Measurements from ENCODE around the gene OR56A5.
A peak's percentile ranks its signal among the peaks of the same experiment; 100 is the strongest.

OR56A5 gene

GRCh38 chr11:6006395-6006794, 38.1 kb upstream of the OR56A5 start:
- H3K9me3 ChIP-seq (replicated peaks in 1 of 2; ENCODE audit: control insufficient read depth in 2 of 2, insufficient read depth in 1 of 2, low read depth in 1 of 2, low read length in 2 of 2), result no peaks in the 10 kb centered on the region
- H2BK120ac ChIP-seq (ENCODE audit: low read depth, low read length), result no peak overlapping the region
- no peak overlapping the region for H3K14ac ChIP-seq (ENCODE audit: low read length)

GRCh38 chr11:6002202-6002699, 34.0 kb upstream of the OR56A5 start:
- no peak overlapping the region for H2BK15ac ChIP-seq (ENCODE audit: low read length)
- no peak overlapping the region for H2AFZ ChIP-seq (ENCODE audit: low read length)
- H2AK5ac ChIP-seq (ENCODE audit: low read depth, low read length), result no peak overlapping the region
- no peak overlapping the region for H2BK5ac ChIP-seq (ENCODE audit: low read length)
- H3K14ac ChIP-seq (ENCODE audit: low read length), result no peak overlapping the region
- no peaks in the 10 kb centered on the region for H3K79me1 ChIP-seq (ENCODE audit: low read depth, low read length)
- no peak overlapping the region for H4K91ac ChIP-seq (ENCODE audit: low read depth, low read length, poor library complexity)
- H2BK12ac ChIP-seq (ENCODE audit: low read length), result no peak overlapping the region
- no peaks in the 10 kb centered on the region for H3K4me1 ChIP-seq (ENCODE audit: control insufficient read depth in 2 of 2, insufficient read depth in 1 of 2, low read depth in 1 of 2, low read length in 2 of 2)
- H2BK120ac ChIP-seq (ENCODE audit: low read depth, low read length), result no peak overlapping the region
- no peak overlapping the region for H4K8ac ChIP-seq (ENCODE audit: low read depth, low read length)
- H3K9me3 ChIP-seq (replicated peaks in 1 of 2; ENCODE audit: control insufficient read depth in 2 of 2, insufficient read depth in 1 of 2, low read depth in 1 of 2, low read length in 2 of 2), result no peaks in the 10 kb centered on the region
- H3K36me3 ChIP-seq (replicated peaks in 1 of 2; ENCODE audit: control insufficient read depth in 2 of 2, insufficient read depth in 2 of 2, low read length in 2 of 2), result no peaks in the 10 kb centered on the region
- no peak overlapping the region for H3K4me2 ChIP-seq (ENCODE audit: insufficient read depth, low read length, poor library complexity, severe bottlenecking)
- no peak overlapping the region for H3K18ac ChIP-seq (ENCODE audit: low read length)
- H3K23ac ChIP-seq (ENCODE audit: low read depth, low read length, poor library complexity), result no peak overlapping the region
- H3K27ac ChIP-seq (replicated peaks; ENCODE audit: low read length), result no peak overlapping the region
- H3K9ac ChIP-seq (ENCODE audit: low read depth, low read length, poor library complexity), result no peak overlapping the region
- WGBS, 2 donors (ENCODE audit: extremely low coverage in 2 of 2, insufficient read length in 2 of 2, insufficient replicate concordance in 1 of 2), result no CpG with 5 or more reads among the region's 7 CpGs
- no peak overlapping the region for H3K4ac ChIP-seq (ENCODE audit: low read length)
- no peaks in the 10 kb centered on the region for H3K27me3 ChIP-seq (ENCODE audit: control insufficient read depth in 3 of 3, insufficient read depth in 3 of 3, low read depth in 1 of 3, low read length in 3 of 3)
- DNase-seq (ENCODE audit: low spot score), result no peak
- H3K4me3 ChIP-seq (ENCODE audit: low read length in 2 of 2), result no peak overlapping the region

More at GRCh38 chr11:6006395-6006794, 38.1 kb upstream of the OR56A5 start:
- Histone ChIP-seq H3K4me3 (ENCODE audit: low read length in 2 of 2) (no peak overlapping the region), H3K4me2 (ENCODE audit: insufficient read depth, low read length, poor library complexity, severe bottlenecking) (no peak overlapping the region), H4K8ac (ENCODE audit: low read depth, low read length) (no peak overlapping the region), H2BK5ac (ENCODE audit: low read length) (no peak overlapping the region), H2AFZ (ENCODE audit: low read length) (no peak overlapping the region), H4K91ac (ENCODE audit: low read depth, low read length, poor library complexity) (no peak overlapping the region), H3K4ac (ENCODE audit: low read length) (no peak overlapping the region), H3K23ac (ENCODE audit: low read depth, low read length, poor library complexity) (no peak overlapping the region), H3K4me1 (ENCODE audit: control insufficient read depth in 2 of 2, insufficient read depth in 1 of 2, low read depth in 1 of 2, low read length in 2 of 2) (no peaks in the 10 kb centered on the region), H2BK15ac (ENCODE audit: low read length) (no peak overlapping the region), H3K18ac (ENCODE audit: low read length) (no peak overlapping the region), H3K36me3 (replicated peaks in 1 of 2; ENCODE audit: control insufficient read depth in 2 of 2, insufficient read depth in 2 of 2, low read length in 2 of 2) (no peaks in the 10 kb centered on the region), H3K9ac (ENCODE audit: low read depth, low read length, poor library complexity) (no peak overlapping the region), H2BK12ac (ENCODE audit: low read length) (no peak overlapping the region), H3K27me3 (ENCODE audit: control insufficient read depth in 3 of 3, insufficient read depth in 3 of 3, low read depth in 1 of 3, low read length in 3 of 3) (no peaks in the 10 kb centered on the region), H3K27ac (replicated peaks; ENCODE audit: low read length) (no peak overlapping the region), H3K79me1 (ENCODE audit: low read depth, low read length) (no peaks in the 10 kb centered on the region), H2AK5ac (ENCODE audit: low read depth, low read length) (no peak overlapping the region)
- no peak for DNase-seq (ENCODE audit: low spot score)

GRCh38 chr11:5994791-5995190, 26.5 kb upstream of the OR56A5 start:
- H2AK5ac ChIP-seq (ENCODE audit: low read depth, low read length), result no peak overlapping the region
- H4K8ac ChIP-seq (ENCODE audit: low read depth, low read length), result no peak overlapping the region
- H3K23ac ChIP-seq (ENCODE audit: low read depth, low read length, poor library complexity), result no peak overlapping the region
- H2BK5ac ChIP-seq (ENCODE audit: low read length), result no peak overlapping the region
- H3K4me2 ChIP-seq (ENCODE audit: insufficient read depth, low read length, poor library complexity, severe bottlenecking), result no peak overlapping the region
- H3K9ac ChIP-seq (ENCODE audit: low read depth, low read length, poor library complexity), result no peak overlapping the region
- H3K4me1 ChIP-seq (ENCODE audit: control insufficient read depth in 2 of 2, insufficient read depth in 1 of 2, low read depth in 1 of 2, low read length in 2 of 2), result no peaks in the 10 kb centered on the region
- H3K14ac ChIP-seq (ENCODE audit: low read length), result no peak overlapping the region
- no peak overlapping the region for H4K91ac ChIP-seq (ENCODE audit: low read depth, low read length, poor library complexity)
- no peak overlapping the region for H3K4ac ChIP-seq (ENCODE audit: low read length)
- WGBS, 2 donors (ENCODE audit: extremely low coverage in 2 of 2, insufficient read length in 2 of 2, insufficient replicate concordance in 1 of 2), result no CpG with 5 or more reads among the region's 14 CpGs
- no peak overlapping the region for H2BK15ac ChIP-seq (ENCODE audit: low read length)
- no peak overlapping the region for H3K18ac ChIP-seq (ENCODE audit: low read length)
- no peak overlapping the region for H3K27ac ChIP-seq (replicated peaks; ENCODE audit: low read length)
- no peak overlapping the region for H2AFZ ChIP-seq (ENCODE audit: low read length)
- H3K4me3 ChIP-seq (ENCODE audit: low read length in 2 of 2), result no peak overlapping the region
- no peaks in the 10 kb centered on the region for H3K36me3 ChIP-seq (replicated peaks in 1 of 2; ENCODE audit: control insufficient read depth in 2 of 2, insufficient read depth in 2 of 2, low read length in 2 of 2)
- DNase-seq (ENCODE audit: low spot score), result no peak
- H2BK120ac ChIP-seq (ENCODE audit: low read depth, low read length), result no peak overlapping the region
- H2BK12ac ChIP-seq (ENCODE audit: low read length), result no peak overlapping the region
- no peaks in the 10 kb centered on the region for H3K79me1 ChIP-seq (ENCODE audit: low read depth, low read length)
- H3K9me3 ChIP-seq (replicated peaks in 1 of 2; ENCODE audit: control insufficient read depth in 2 of 2, insufficient read depth in 1 of 2, low read depth in 1 of 2, low read length in 2 of 2), result no peaks in the 10 kb centered on the region
- no peaks in the 10 kb centered on the region for H3K27me3 ChIP-seq (ENCODE audit: control insufficient read depth in 3 of 3, insufficient read depth in 3 of 3, low read depth in 1 of 3, low read length in 3 of 3)

- H2BK5ac ChIP-seq (ENCODE audit: low read length), result no peak overlapping the region
- no peak overlapping the region for H4K91ac ChIP-seq (ENCODE audit: low read depth, low read length, poor library complexity)
- no peak overlapping the region for H2BK15ac ChIP-seq (ENCODE audit: low read length)
- no peak overlapping the region for H3K14ac ChIP-seq (ENCODE audit: low read length)
- H3K23ac ChIP-seq (ENCODE audit: low read depth, low read length, poor library complexity), result no peak overlapping the region
- H3K4me3 ChIP-seq (ENCODE audit: low read length in 2 of 2), result no peak overlapping the region
- WGBS, 2 donors (ENCODE audit: extremely low coverage in 2 of 2, insufficient read length in 2 of 2, insufficient replicate concordance in 1 of 2), result no CpG with 5 or more reads among the region's 3 CpGs
- H3K18ac ChIP-seq (ENCODE audit: low read length), result no peak overlapping the region
- no peak overlapping the region for H2BK12ac ChIP-seq (ENCODE audit: low read length)
- H3K36me3 ChIP-seq (replicated peaks in 1 of 2; ENCODE audit: control insufficient read depth in 2 of 2, insufficient read depth in 2 of 2, low read length in 2 of 2), result no peaks in the 10 kb centered on the region
- H3K4me2 ChIP-seq (ENCODE audit: insufficient read depth, low read length, poor library complexity, severe bottlenecking), result no peak overlapping the region
- H3K27me3 ChIP-seq (ENCODE audit: control insufficient read depth in 3 of 3, insufficient read depth in 3 of 3, low read depth in 1 of 3, low read length in 3 of 3), result no peaks in the 10 kb centered on the region
- no peak overlapping the region for H3K4ac ChIP-seq (ENCODE audit: low read length)
- H2AK5ac ChIP-seq (ENCODE audit: low read depth, low read length), result no peak overlapping the region
- no peaks in the 10 kb centered on the region for H3K79me1 ChIP-seq (ENCODE audit: low read depth, low read length)
- H3K27ac ChIP-seq (replicated peaks; ENCODE audit: low read length), result no peak overlapping the region
- no peak overlapping the region for H2BK120ac ChIP-seq (ENCODE audit: low read depth, low read length)
- H3K9ac ChIP-seq (ENCODE audit: low read depth, low read length, poor library complexity), result no peak overlapping the region
- no peak overlapping the region for H4K8ac ChIP-seq (ENCODE audit: low read depth, low read length)
- H2AFZ ChIP-seq (ENCODE audit: low read length), result no peak overlapping the region
- H3K4me1 ChIP-seq (ENCODE audit: control insufficient read depth in 2 of 2, insufficient read depth in 1 of 2, low read depth in 1 of 2, low read length in 2 of 2), result no peaks in the 10 kb centered on the region
- H3K9me3 ChIP-seq (replicated peaks in 1 of 2; ENCODE audit: control insufficient read depth in 2 of 2, insufficient read depth in 1 of 2, low read depth in 1 of 2, low read length in 2 of 2), result no peaks in the 10 kb centered on the region
- peak; percentile 14 for DNase-seq (ENCODE audit: low spot score)
These were observed 24.4 kb upstream of the OR56A5 start for GRCh38 chr11:5992604-5993251.
